Spinal cord (tissue), 10 donors: ENCODE measurements around the gene CAPNS1. TPM values are rescaled to one million over a fixed set of nuclear protein-coding genes. Genes with fewer than 3 reads are reported as not detected.
A peak's percentile ranks its signal among the peaks of the same experiment; 100 is the strongest.
"Not testable (repeated sequence)": the region's sequence is repeated elsewhere in the genome, so short reads cannot be mapped to it uniquely, and the experiment has no call there.

Source experiments
- DNase-seq, 6 donors: peaks; one replicate each; pipeline versions ENCODE4 v3.0.0 to v3.0.0-alpha.2; 2013 to 2015; ENCODE audit warnings: low spot score in 6 of 6, low read depth in 4 of 6
- H3K27ac ChIP-seq: one replicate; pipeline ENCODE4 v1.5.1; 2013; ENCODE audit warnings: low read depth, low read length, control low read depth
- H3K27me3 ChIP-seq: one replicate; pipeline ENCODE4 v1.6.1; 2013; ENCODE audit warnings: low read length; ENCODE audit not compliant: control insufficient read depth, insufficient read depth
- H3K36me3 ChIP-seq: one replicate; pipeline ENCODE4 v1.6.1; 2013; ENCODE audit warnings: low read length; ENCODE audit not compliant: control insufficient read depth, insufficient read depth
- H3K4me1 ChIP-seq: one replicate; pipeline ENCODE4 v1.6.1; 2013; ENCODE audit warnings: low read length; ENCODE audit not compliant: control insufficient read depth, insufficient read depth
- H3K4me3 ChIP-seq: one replicate; pipeline ENCODE4 v1.5.1; 2013; ENCODE audit warnings: low read depth, low read length, control low read depth
- H3K9me3 ChIP-seq: one replicate; pipeline ENCODE4 v1.6.1; 2013; ENCODE audit warnings: low read length; ENCODE audit not compliant: control insufficient read depth, insufficient read depth
- WGBS: methylation state at CpG from one replicate; pipeline ENCODE4 v1.1.5; 2013; ENCODE audit warnings: missing lambda C conversion rate; ENCODE audit not compliant: insufficient coverage; 5-methylcytosine and 5-hydroxymethylcytosine counted together
- polyA plus RNA-seq, 2 donors: library from polyadenylated mRNA; unstranded; fragments of 120-200 nt; gene quantifications; one replicate each; pipeline ENCODE4 v1.2.1, GENCODE V29; 2013; ENCODE audit not compliant: insufficient read length in 2 of 2
- total RNA-seq, 2 donors: library from RNA; depleted of rRNA in 1 of 2; stranded (reverse); fragments of 120-200 nt in 1 of 2; fragments of >200 nt in 1 of 2; gene quantifications; one replicate each; pipeline versions ENCODE4 v1.2.3 to v1.2.4, GENCODE V29; 2013 to 2014
- donor health status: healthy.

CAPNS1 gene
- total and polyA plus RNA-seq, 4 donors: 200 to 515 (median 453) TPM

GRCh38 chr19:36125557-36125956, 14.3 kb upstream of the CAPNS1 start:
- H3K27me3 ChIP-seq: no peaks in the 10 kb centered on the region
- peaks cover 59% of the 10 kb centered on the region for H3K36me3 ChIP-seq
- DNase-seq: no peak
- no peak overlapping the region for H3K27ac ChIP-seq
- H3K4me3 ChIP-seq: no peak overlapping the region
- peaks cover 16% of the 10 kb centered on the region for H3K4me1 ChIP-seq
- no peaks in the 10 kb centered on the region for H3K9me3 ChIP-seq
- WGBS: 88% methylated on average over 8 of the region's 9 CpGs

GRCh38 chr19:36128392-36128736, 11.5 kb upstream of the CAPNS1 start:
- H3K36me3 ChIP-seq: peaks cover 32% of the 10 kb centered on the region

GRCh38 chr19:36131221-36131620, 8.6 kb upstream of the CAPNS1 start:
- H3K4me3 ChIP-seq, H3K9me3 ChIP-seq, H3K36me3 ChIP-seq, DNase-seq, H3K27ac ChIP-seq, H3K27me3 ChIP-seq: not testable (repeated sequence)
- H3K4me1 ChIP-seq: peaks cover 16% of the 10 kb centered on the region
- WGBS: 93% methylated on average over 3 of the region's 6 CpGs

More at GRCh38 chr19:36128392-36128736, 11.5 kb upstream of the CAPNS1 start:
- Histone ChIP-seq H3K4me3 (peak overlapping the region; percentile 36), H3K4me1 (peaks cover 16% of the 10 kb centered on the region), H3K27ac (peak overlapping the region; percentile 96), H3K27me3 (no peaks in the 10 kb centered on the region), H3K9me3 (no peaks in the 10 kb centered on the region)
- no peak for DNase-seq
- 0% methylated on average over 1 of the region's 10 CpGs for WGBS

GRCh38 chr19:36134867-36135266, 5.0 kb upstream of the CAPNS1 start:
- not testable (repeated sequence) for H3K27me3 ChIP-seq, H3K9me3 ChIP-seq, H3K27ac ChIP-seq, DNase-seq, H3K36me3 ChIP-seq, H3K4me3 ChIP-seq, H3K4me1 ChIP-seq
- WGBS: 93% methylated on average over 3 of the region's 4 CpGs

GRCh38 chr19:36136964-36137686, 2.7 kb upstream of the CAPNS1 start:
- Histone ChIP-seq H3K36me3 (peaks cover 8% of the 10 kb centered on the region), H3K27ac (no peak overlapping the region), H3K4me3 (no peak overlapping the region), H3K4me1 (peaks cover 14% of the 10 kb centered on the region), H3K9me3 (no peaks in the 10 kb centered on the region), H3K27me3 (no peaks in the 10 kb centered on the region)
- WGBS: 80% methylated on average over 11 of the region's 12 CpGs
- DNase-seq: no peak

GRCh38 chr19:36139120-36139472, 770 bp upstream of the CAPNS1 start:
- Histone ChIP-seq H3K9me3 (no peaks in the 10 kb centered on the region), H3K4me3 (peak overlapping the region; percentile 96), H3K27me3 (no peaks in the 10 kb centered on the region), H3K4me1 (peaks cover 15% of the 10 kb centered on the region), H3K36me3 (peaks cover 21% of the 10 kb centered on the region), H3K27ac (peak overlapping the region; percentile 92)
- WGBS: 0% methylated on average over 1 of the region's 7 CpGs
- DNase-seq: no peak

GRCh38 chr19:36140304-36141038, 605 bp downstream of the CAPNS1 start:
- H3K27me3 ChIP-seq: no peaks in the 10 kb centered on the region
- H3K9me3 ChIP-seq: no peaks in the 10 kb centered on the region
- WGBS: 0% methylated on average over 21 of the region's 31 CpGs
- DNase-seq: peak in 2 of 6 donors; percentile 81 to 87
- peaks cover 27% of the 10 kb centered on the region for H3K36me3 ChIP-seq
- H3K4me1 ChIP-seq: peaks cover 15% of the 10 kb centered on the region
- peak overlapping the region; percentile 96 for H3K4me3 ChIP-seq
- peak overlapping the region; percentile 96 for H3K27ac ChIP-seq

- WGBS: 29% methylated on average over 25 of the region's 42 CpGs
- H3K4me1 ChIP-seq: peaks cover 15% of the 10 kb centered on the region
- no peaks in the 10 kb centered on the region for H3K9me3 ChIP-seq
- H3K27me3 ChIP-seq: no peaks in the 10 kb centered on the region
- H3K4me3 ChIP-seq: peak overlapping the region; percentile 96
- peaks cover 35% of the 10 kb centered on the region for H3K36me3 ChIP-seq
- no peak overlapping the region for H3K27ac ChIP-seq
- DNase-seq: peak in 3 of 6 donors; percentile 40 to 93 (median 85)
These were observed 1.4 kb downstream of the CAPNS1 start for GRCh38 chr19:36141039-36141927.

- H3K36me3 ChIP-seq: peaks cover 43% of the 10 kb centered on the region
- WGBS: 94% methylated on average over 10 of the region's 14 CpGs
These were observed 2.2 kb downstream of the CAPNS1 start for GRCh38 chr19:36142046-36142445.

More at GRCh38 chr19:36142046-36142445, 2.2 kb downstream of the CAPNS1 start:
- Histone ChIP-seq H3K4me3 (no peak overlapping the region), H3K4me1 (peaks cover 15% of the 10 kb centered on the region), H3K9me3 (no peaks in the 10 kb centered on the region), H3K27ac (no peak overlapping the region), H3K27me3 (no peaks in the 10 kb centered on the region)
- DNase-seq: no peak
